Left renal cortex interstitium (tissue), 4 donors: ENCODE data around the gene COL23A1. TPM values are rescaled to one million over a fixed set of nuclear protein-coding genes. Genes with fewer than 3 reads are reported as not detected.
"Not testable (repeated sequence)": the region's sequence is repeated elsewhere in the genome, so short reads cannot be mapped to it uniquely, and the experiment has no call there.

Experiments used
- DNase-seq, 4 donors: peaks; one replicate each; pipeline ENCODE4 v3.0.0-alpha.2; 2013; ENCODE audit warnings: low read depth in 4 of 4, low spot score in 2 of 4, missing footprints in 1 of 4
- polyA plus RNA-seq, 4 donors: library from polyadenylated mRNA; unstranded; fragments of 120-200 nt; gene quantifications; one replicate each; pipeline ENCODE4 v1.2.1, GENCODE V29; 2013; ENCODE audit not compliant: insufficient read length in 4 of 4

The COL23A1 gene
- polyA plus RNA-seq, 4 donors: 4.4 to 8.8 (median 8.3) TPM

GRCh38 chr5:178371362-178372111 is 218.7 kb downstream of the COL23A1 start:
- no peak for DNase-seq

- DNase-seq: no peak
Observed at GRCh38 chr5:178370102-178370501, 220.1 kb downstream of the COL23A1 start.

GRCh38 chr5:178369469-178369868 is 220.7 kb downstream of the COL23A1 start:
- not testable (repeated sequence) for DNase-seq

GRCh38 chr5:178368716-178369300 is 221.4 kb downstream of the COL23A1 start:
- DNase-seq: no peak

GRCh38 chr5:178368274-178368673 is 221.9 kb downstream of the COL23A1 start:
- no peak for DNase-seq

GRCh38 chr5:178367736-178368120 is 222.5 kb downstream of the COL23A1 start:
- DNase-seq: no peak

GRCh38 chr5:178366998-178367735 is 223.0 kb downstream of the COL23A1 start:
- DNase-seq: no peak

- no peak for DNase-seq
Observed at GRCh38 chr5:178365501-178366440, 224.4 kb downstream of the COL23A1 start.

GRCh38 chr5:178364326-178364675 is 225.9 kb downstream of the COL23A1 start:
- DNase-seq: no peak

GRCh38 chr5:178363501-178364325 is 226.5 kb downstream of the COL23A1 start:
- DNase-seq: no peak

GRCh38 chr5:178361657-178362445 is 228.3 kb downstream of the COL23A1 start:
- DNase-seq: no peak

GRCh38 chr5:178360926-178361235 is 229.3 kb downstream of the COL23A1 start:
- no peak for DNase-seq

- no peak for DNase-seq
Observed at GRCh38 chr5:178360222-178360925, 229.8 kb downstream of the COL23A1 start.

GRCh38 chr5:178359738-178360137 is 230.5 kb downstream of the COL23A1 start:
- no peak for DNase-seq

- DNase-seq: no peak
Observed at GRCh38 chr5:178357678-178358077, 232.5 kb downstream of the COL23A1 start.

- DNase-seq: no peak
Observed at GRCh38 chr5:178357121-178357521, 233.1 kb downstream of the COL23A1 start.

- no peak for DNase-seq
Observed at GRCh38 chr5:178356431-178356872, 233.7 kb downstream of the COL23A1 start.

- no peak for DNase-seq
Observed at GRCh38 chr5:178355671-178356070, 234.5 kb downstream of the COL23A1 start.
